ENCODE results near the gene WDR35. TPM values are rescaled to one million over a fixed set of nuclear protein-coding genes. Genes with fewer than 3 reads are reported as not detected.

WDR35 gene
- total RNA-seq, 1 donor from 2014 or later: 15.0 TPM

DNA sequence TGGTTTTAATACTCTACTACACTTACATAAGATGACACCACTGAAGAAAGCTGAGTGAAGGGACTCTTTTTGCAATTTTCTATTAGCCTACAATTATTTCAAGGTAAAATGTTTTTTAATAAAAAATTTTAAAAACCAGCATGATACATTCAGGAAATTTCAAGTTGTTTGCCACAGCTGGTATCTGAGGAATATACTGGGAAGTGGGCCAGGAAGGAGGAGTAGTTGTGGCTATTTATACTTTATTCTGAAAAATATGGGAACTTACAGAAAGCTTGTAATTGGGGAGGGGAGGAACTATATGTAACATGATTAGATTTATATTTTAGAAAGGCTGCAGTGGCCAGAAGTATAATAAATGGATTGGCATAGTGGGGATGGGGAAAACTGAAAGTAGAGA lies 40.8 kb downstream of the WDR35 start:
- TF ChIP-seq, protein P1, sequence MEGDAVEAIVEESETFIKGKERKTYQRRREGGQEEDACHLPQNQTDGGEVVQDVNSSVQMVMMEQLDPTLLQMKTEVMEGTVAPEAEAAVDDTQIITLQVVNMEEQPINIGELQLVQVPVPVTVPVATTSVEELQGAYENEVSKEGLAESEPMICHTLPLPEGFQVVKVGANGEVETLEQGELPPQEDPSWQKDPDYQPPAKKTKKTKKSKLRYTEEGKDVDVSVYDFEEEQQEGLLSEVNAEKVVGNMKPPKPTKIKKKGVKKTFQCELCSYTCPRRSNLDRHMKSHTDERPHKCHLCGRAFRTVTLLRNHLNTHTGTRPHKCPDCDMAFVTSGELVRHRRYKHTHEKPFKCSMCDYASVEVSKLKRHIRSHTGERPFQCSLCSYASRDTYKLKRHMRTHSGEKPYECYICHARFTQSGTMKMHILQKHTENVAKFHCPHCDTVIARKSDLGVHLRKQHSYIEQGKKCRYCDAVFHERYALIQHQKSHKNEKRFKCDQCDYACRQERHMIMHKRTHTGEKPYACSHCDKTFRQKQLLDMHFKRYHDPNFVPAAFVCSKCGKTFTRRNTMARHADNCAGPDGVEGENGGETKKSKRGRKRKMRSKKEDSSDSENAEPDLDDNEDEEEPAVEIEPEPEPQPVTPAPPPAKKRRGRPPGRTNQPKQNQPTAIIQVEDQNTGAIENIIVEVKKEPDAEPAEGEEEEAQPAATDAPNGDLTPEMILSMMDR (conservative IDR thresholded peaks at IDR 0.05): no peak
- Mint-ChIP-seq H3K4me1 (ENCODE audit: unreplicated experiment) (no peaks in the 10 kb centered on the region), H3K27ac (no peak overlapping the region)

DNA sequence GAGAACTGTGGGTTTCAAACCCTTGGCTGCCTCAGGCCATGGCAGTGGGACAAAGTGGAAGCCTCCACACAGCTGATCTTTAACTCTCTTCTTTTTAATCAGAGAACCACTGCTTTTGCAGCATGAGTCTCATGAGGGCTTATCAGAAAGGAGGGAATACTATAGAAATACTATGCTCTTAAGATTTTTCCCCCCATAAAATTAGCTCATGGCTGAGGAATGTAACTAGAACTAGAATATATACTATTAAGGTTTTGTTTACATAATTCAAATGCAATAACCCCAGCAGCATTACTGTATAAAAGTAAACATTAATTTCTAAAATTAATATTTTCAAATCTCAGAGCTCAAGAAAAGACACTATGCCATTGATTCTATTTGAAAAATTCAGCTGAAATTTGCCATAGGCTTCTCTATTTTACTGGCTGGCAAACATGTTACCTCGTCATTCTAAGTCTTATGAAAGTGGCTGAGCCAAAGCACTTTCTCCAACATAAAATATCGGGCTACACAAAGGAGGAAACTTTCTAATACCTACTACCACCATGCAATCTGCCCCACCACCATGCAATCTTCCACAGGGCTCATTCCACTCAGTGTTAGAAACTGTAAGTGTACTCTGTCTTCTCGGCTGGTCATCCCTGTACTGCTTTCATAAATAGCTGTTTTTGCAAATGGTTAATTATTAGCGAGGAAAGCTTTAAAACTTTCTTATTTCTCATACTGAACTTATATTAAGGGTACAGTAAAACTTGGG lies 42.5 kb downstream of the WDR35 start:
- TF ChIP-seq, protein P1 (conservative IDR thresholded peaks at IDR 0.05): no peak
- no peak overlapping the region for H3K4me3 Mint-ChIP-seq
- no peak for DNase-seq (ENCODE audit: extremely low spot score, unreplicated experiment)
- peaks cover 16% of the 10 kb centered on the region for H3K36me3 Mint-ChIP-seq
- H3K27ac Mint-ChIP-seq: no peak overlapping the region
- H3K4me1 Mint-ChIP-seq (ENCODE audit: unreplicated experiment): no peaks in the 10 kb centered on the region
- H3K9me3 Mint-ChIP-seq: no peaks in the 10 kb centered on the region
- H3K27me3 Mint-ChIP-seq: no peaks in the 10 kb centered on the region

More for the DNA sequence above, 40.8 kb downstream of the WDR35 start:
- no peak overlapping the region for H3K4me3 Mint-ChIP-seq
- H3K36me3 Mint-ChIP-seq: peaks cover 16% of the 10 kb centered on the region
- H3K27me3 Mint-ChIP-seq: no peaks in the 10 kb centered on the region
- no peaks in the 10 kb centered on the region for H3K9me3 Mint-ChIP-seq
- no peak for DNase-seq (ENCODE audit: extremely low spot score, unreplicated experiment)

DNA sequence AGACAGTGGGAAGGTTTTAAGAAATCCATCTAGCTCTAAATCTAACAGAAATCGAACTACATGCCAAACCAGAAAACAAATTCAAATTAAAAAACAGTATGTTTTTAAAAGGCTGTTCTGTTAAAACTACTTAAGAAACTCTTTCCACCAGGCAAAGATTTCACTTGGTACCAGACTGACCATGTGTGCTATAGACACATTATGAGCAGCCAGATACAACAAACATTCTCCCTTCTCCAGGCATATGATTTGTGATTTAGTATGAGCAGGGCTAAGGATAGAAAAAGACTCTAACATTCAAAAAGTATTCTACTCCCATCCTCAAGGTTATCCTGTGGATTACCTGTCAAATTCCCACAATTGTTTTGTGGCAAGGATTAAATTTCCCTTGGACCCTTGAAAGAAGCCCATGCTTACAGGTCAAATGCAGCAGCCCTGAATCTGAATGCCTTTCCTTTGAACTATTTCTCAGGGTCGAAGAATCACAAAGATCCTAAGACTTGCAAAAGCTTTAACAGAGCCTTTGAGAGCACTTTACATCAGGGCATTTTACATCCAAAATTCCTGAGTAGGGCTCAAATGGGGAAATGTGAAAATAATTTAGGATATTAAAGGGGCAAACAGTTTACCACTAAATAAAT lies 45.6 kb downstream of the WDR35 start:
- H3K9me3 Mint-ChIP-seq: no peaks in the 10 kb centered on the region
- no peaks in the 10 kb centered on the region for H3K27me3 Mint-ChIP-seq
- TF ChIP-seq, protein P1 (conservative IDR thresholded peaks at IDR 0.05): no peak
- H3K4me1 Mint-ChIP-seq (ENCODE audit: unreplicated experiment): no peaks in the 10 kb centered on the region
- no peak for DNase-seq (ENCODE audit: extremely low spot score, unreplicated experiment)
- H3K36me3 Mint-ChIP-seq: peaks cover 3% of the 10 kb centered on the region
- no peak overlapping the region for H3K27ac Mint-ChIP-seq
- H3K4me3 Mint-ChIP-seq: no peak overlapping the region

DNA sequence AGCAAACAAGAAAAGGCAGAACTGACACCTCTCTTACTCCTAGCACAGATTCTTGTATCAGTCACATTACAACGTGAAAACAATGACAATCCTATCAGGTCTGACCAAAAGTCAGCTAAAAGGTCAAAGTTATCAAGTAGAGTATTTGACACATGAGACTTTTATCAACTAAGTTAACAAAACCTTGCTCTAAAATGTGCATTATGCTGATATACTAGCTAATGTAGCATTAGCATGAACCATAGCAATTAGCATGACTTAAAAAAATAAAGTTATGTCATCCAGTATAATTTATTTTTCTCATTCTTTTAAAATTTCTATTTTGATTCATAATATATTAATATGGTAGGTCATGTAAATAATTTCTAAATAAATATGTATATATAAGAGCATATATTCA lies 46.7 kb downstream of the WDR35 start:
- H3K27ac Mint-ChIP-seq: no peak overlapping the region
- no peaks in the 10 kb centered on the region for H3K9me3 Mint-ChIP-seq
- no peaks in the 10 kb centered on the region for H3K27me3 Mint-ChIP-seq
- peaks cover 3% of the 10 kb centered on the region for H3K36me3 Mint-ChIP-seq
- no peak for DNase-seq (ENCODE audit: extremely low spot score, unreplicated experiment)
- no peak overlapping the region for H3K4me3 Mint-ChIP-seq
- no peaks in the 10 kb centered on the region for H3K4me1 Mint-ChIP-seq (ENCODE audit: unreplicated experiment)
- TF ChIP-seq, protein P1 (conservative IDR thresholded peaks at IDR 0.05): no peak

DNA sequence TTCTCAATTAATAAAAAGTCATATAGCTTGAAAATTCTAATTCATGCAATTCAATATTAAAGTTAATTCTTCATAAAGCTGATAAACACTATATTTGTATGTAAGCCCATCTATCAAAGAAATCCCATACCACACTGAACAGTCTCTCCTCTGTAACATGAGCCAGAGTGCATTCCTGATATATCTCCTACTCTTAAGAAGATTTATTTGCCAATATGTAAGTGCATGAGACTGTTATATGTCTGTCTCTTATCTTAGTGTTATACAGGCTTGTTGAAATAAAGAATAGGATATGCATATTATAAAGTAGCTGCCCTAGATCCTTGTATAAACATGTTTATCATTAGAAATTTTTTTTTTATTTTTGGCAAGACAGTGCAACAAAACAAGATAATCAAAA lies 47.7 kb downstream of the WDR35 start:
- Mint-ChIP-seq H3K9me3 (no peaks in the 10 kb centered on the region), H3K27me3 (no peaks in the 10 kb centered on the region), H3K4me3 (no peak overlapping the region), H3K36me3 (peaks cover 10% of the 10 kb centered on the region), H3K4me1 (ENCODE audit: unreplicated experiment) (no peaks in the 10 kb centered on the region), H3K27ac (no peak overlapping the region)
- DNase-seq (ENCODE audit: extremely low spot score, unreplicated experiment): no peak
- TF ChIP-seq, protein P1 (conservative IDR thresholded peaks at IDR 0.05): no peak
